Inferior parietal cortex (tissue), 1 donor: ENCODE measurements around the gene CCT6B.
"Not testable (repeated sequence)": the region's sequence is repeated elsewhere in the genome, so short reads cannot be mapped to it uniquely, and the experiment has no call there.

Experiments
- DNase-seq: peaks from one replicate; pipeline ENCODE4 v3.0.0-alpha.2; 2016; ENCODE audit errors: extremely low spot score

The CCT6B gene

GRCh38 chr17:34961093-34961911 lies at the start of gene CCT6B, which contains the start of gene ZNF830:
TSS of gene CCT6B (minus strand) at chr17:34961460. CDS start at chr17:34961393, 67 bp downstream.
TSS of gene ZNF830 (plus strand) at chr17:34961540. CDS start at chr17:34961567, 27 bp downstream.
- peak; percentile 99 for DNase-seq

GRCh38 chr17:35010093-35010492 lies 48.8 kb upstream of the CCT6B start:
- no peak for DNase-seq

- no peak for DNase-seq
Observed at GRCh38 chr17:35006961-35007360, 45.7 kb upstream of the CCT6B start.

GRCh38 chr17:35006345-35006744 lies 45.1 kb upstream of the CCT6B start:
- DNase-seq = no peak

GRCh38 chr17:35003778-35004177 lies 42.5 kb upstream of the CCT6B start:
- no peak for DNase-seq

GRCh38 chr17:35002876-35003551 lies 41.8 kb upstream of the CCT6B start:
- DNase-seq = no peak

- no peak for DNase-seq
Observed at GRCh38 chr17:35001549-35001948, 40.3 kb upstream of the CCT6B start.

- not testable (repeated sequence) for DNase-seq
Observed at GRCh38 chr17:35000965-35001364, 39.7 kb upstream of the CCT6B start.

- no peak for DNase-seq
Observed at GRCh38 chr17:34999456-34999855, 38.2 kb upstream of the CCT6B start.

- peak; percentile 66 for DNase-seq
Observed at GRCh38 chr17:34998205-34998604, 36.9 kb upstream of the CCT6B start.

GRCh38 chr17:34997355-34997862 lies 36.1 kb upstream of the CCT6B start:
- DNase-seq = no peak

- DNase-seq = no peak
Observed at GRCh38 chr17:34996422-34997285, 35.4 kb upstream of the CCT6B start.

- DNase-seq = no peak
Observed at GRCh38 chr17:34993031-34993430, 31.8 kb upstream of the CCT6B start.

GRCh38 chr17:34991606-34992005 lies 30.3 kb upstream of the CCT6B start:
- DNase-seq = no peak

GRCh38 chr17:34990921-34991365 lies 29.7 kb upstream of the CCT6B start:
- DNase-seq = no peak

GRCh38 chr17:34989473-34989872 lies 28.2 kb upstream of the CCT6B start:
- no peak for DNase-seq

- no peak for DNase-seq
Observed at GRCh38 chr17:34988644-34989043, 27.4 kb upstream of the CCT6B start.

- no peak for DNase-seq
Observed at GRCh38 chr17:34987232-34987631, 26.0 kb upstream of the CCT6B start.

GRCh38 chr17:34981538-34982241 lies 20.4 kb upstream of the CCT6B start:
- DNase-seq = no peak

GRCh38 chr17:34980681-34981537 lies 19.6 kb upstream of the CCT6B start:
- peak; percentile 45 for DNase-seq
